Body of pancreas (tissue), 4 donors: ENCODE data around the gene ATE1.

Experiments
- CTCF ChIP-seq, 7 experiments: fragments of 450-650 bp in 4 of 7; fragments of 200-600 bp in 3 of 7; sonication (generic) in 3 of 7; IDR thresholded peaks; one replicate each; pipeline ENCODE4 v1.5.1; 2016 to 2019; ENCODE audit warnings: antibody characterized with exemption in 7 of 7
- POLR2A ChIP-seq, 3 donors: fragments of 450-650 bp; IDR thresholded peaks; one replicate each; pipeline ENCODE4 v1.6.1; 2016; ENCODE audit warnings: antibody characterized with exemption in 3 of 3, mild to moderate bottlenecking in 2 of 3

GRCh38 chr10:121841862-121842261 lies 86.0 kb downstream of the ATE1 start:
- TF ChIP-seq CTCF (IDR thresholded peaks at IDR 0.05) (no peak), POLR2A (IDR thresholded peaks at IDR 0.05) (no peak)
